22Rv1 (cell line): Measurements from ENCODE around the gene MLH1.
A peak's percentile ranks its signal among the peaks of the same experiment; 100 is the strongest.

ENCODE experiments used
- H3K27ac ChIP-seq: fragments of 450-650 bp; 2 replicates; pipeline ENCODE4 v1.5.1; 2017
- CTCF ChIP-seq: fragments of 450-650 bp; IDR thresholded peaks from 2 replicates; pipeline ENCODE4 v1.5.1; 2017; ENCODE audit warnings: mild to moderate bottlenecking
- ZFX ChIP-seq: fragments of 450-650 bp; IDR thresholded peaks from 2 replicates; pipeline ENCODE4 v1.6.1; 2017; ENCODE audit warnings: antibody characterized with exemption, borderline replicate concordance

Gene MLH1

GRCh38 chr3:37056826-37057225, 63.5 kb downstream of the MLH1 start:
- 0 out of 2 replicates have a peak overlapping the region, but pooled peaks have one; percentile 17 for H3K27ac ChIP-seq
- TF ChIP-seq ZFX (no peak), CTCF (no peak)

- TF ChIP-seq CTCF (no peak), ZFX (no peak)
- no peak overlapping the region for H3K27ac ChIP-seq
Measured at GRCh38 chr3:37058117-37058516, 64.8 kb downstream of the MLH1 start.

- no peak for TF ChIP-seq CTCF
- no peak for TF ChIP-seq ZFX
- H3K27ac ChIP-seq: no peak overlapping the region
Measured at GRCh38 chr3:37064747-37065146, 71.4 kb downstream of the MLH1 start.

- no peak for TF ChIP-seq CTCF
- TF ChIP-seq ZFX: no peak
- no peak overlapping the region for H3K27ac ChIP-seq
Measured at GRCh38 chr3:37067577-37067976, 74.3 kb downstream of the MLH1 start.

GRCh38 chr3:37068031-37068430, 74.7 kb downstream of the MLH1 start:
- TF ChIP-seq CTCF: no peak
- no peak for TF ChIP-seq ZFX
- H3K27ac ChIP-seq: no peak overlapping the region

GRCh38 chr3:37071921-37072320, 78.6 kb downstream of the MLH1 start:
- TF ChIP-seq CTCF: no peak
- H3K27ac ChIP-seq: no peak overlapping the region

- TF ChIP-seq ZFX: no peak
- no peak for TF ChIP-seq CTCF
- H3K27ac ChIP-seq: no peak overlapping the region
Measured at GRCh38 chr3:37072892-37073291, 79.6 kb downstream of the MLH1 start.
